ENCODE results near the gene AP4B1.

- TF ChIP-seq CTCF (IDR thresholded peaks at IDR 0.05; ENCODE audit: borderline replicate concordance, extremely low read depth, low read length, poor library complexity, severe bottlenecking) (no peak), EZH2 (IDR thresholded peaks at IDR 0.05; ENCODE audit: borderline replicate concordance, low read depth, low read length, severe bottlenecking) (no peak)
Observed at GRCh38 chr1:113901191-113901590, 3.4 kb downstream of the AP4B1 start.

All from DND-41 (cell line).